HG03439 (cell line): ENCODE results near the gene RASL10A.

Source experiments
- ATAC-seq: cut with Tn5 transposase; IDR thresholded peaks from one replicate; pipeline ENCODE4 v1.9.1; 2021; ENCODE audit warnings: mild to moderate bottlenecking, moderate library complexity; ENCODE audit not compliant: unreplicated experiment

Gene RASL10A

DNA sequence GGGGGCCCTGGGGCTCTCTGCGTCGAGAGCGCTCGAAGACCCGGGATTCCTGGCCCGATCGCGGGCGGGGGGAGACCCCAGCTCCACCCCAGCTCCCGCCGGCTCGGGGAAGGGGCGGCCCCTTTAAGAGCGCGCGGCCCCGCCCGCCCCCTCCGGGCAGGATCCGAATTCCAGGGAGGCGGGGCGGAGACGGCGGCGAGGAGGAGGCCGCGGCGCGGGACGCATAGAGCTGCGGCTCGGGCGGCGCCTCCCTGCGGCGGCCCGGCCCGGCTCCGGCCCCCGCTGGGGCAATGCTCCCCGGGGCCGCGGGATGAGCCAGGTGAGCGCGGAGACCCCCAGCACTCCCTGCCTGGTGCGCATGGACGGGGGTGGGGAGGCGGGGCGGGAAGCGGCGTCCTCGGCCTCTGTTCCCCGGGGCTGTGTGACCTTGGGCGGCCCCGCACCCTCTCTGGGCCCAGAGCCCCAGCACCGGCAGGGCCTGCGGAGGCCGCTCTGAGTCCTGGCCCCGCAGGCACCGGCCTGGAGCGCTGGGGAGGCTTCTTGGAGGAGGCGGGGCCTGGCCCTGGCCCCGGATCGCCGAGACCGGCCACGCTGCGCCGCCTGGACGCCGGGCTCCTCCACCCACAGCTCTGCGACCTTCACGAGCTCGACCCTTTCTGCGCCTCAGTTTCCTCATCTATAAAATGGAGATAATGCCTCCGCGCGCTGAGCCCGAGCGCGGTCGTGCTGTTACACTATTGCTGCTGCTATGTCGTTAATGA, 8.5 kb downstream of the RASL10A start:
- no peak for ATAC-seq

DNA sequence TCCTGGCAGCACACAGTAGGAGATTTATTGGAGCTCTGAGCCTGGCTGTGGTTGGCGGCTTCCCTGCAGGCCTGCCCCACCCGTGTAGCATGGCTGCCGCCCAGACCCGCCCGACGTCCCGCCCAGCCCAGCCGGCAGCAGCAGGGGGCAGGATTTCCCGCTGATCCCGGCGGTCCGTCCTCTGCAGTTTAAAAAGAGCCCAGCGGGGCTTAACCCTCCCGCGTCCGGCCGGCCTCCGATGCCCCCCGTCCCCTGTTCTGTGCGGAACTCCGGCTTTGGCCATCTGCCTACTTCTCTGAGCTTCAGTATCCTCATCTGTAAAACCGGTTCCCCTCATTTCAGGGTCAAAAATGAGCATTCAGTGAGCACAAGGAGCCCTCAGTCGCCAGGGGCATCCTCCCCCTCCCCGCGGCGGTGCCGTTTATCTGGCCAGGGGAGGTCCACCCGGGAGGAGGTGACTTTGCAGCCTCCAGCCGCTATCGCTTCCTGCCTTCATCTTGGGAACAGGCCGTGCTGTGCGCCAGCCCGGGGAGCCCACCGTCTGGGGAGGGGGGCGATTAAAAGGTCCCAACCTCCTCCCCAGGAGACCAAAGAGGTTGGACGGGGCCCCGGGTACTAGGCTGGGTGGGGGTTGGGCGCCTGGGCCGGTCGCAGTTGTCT, 9.2 kb downstream of the RASL10A start, which contains the start of gene GAS2L1:
TSS of gene GAS2L1 (plus strand) at position 476 of the 660 bp plus-strand sequence. CDS start 1,456 bp downstream, outside the sequence.
- no peak for ATAC-seq

GRCh38 chr22:29305836-29306174, 9.7 kb downstream of the RASL10A start:
- ATAC-seq, result no peak

GRCh38 chr22:29302681-29303465, 12.6 kb downstream of the RASL10A start:
- no peak for ATAC-seq

GRCh38 chr22:29302402-29302680, 13.2 kb downstream of the RASL10A start:
- no peak for ATAC-seq

- ATAC-seq, result no peak
Measured at GRCh38 chr22:29301716-29302401, 13.6 kb downstream of the RASL10A start.

DNA sequence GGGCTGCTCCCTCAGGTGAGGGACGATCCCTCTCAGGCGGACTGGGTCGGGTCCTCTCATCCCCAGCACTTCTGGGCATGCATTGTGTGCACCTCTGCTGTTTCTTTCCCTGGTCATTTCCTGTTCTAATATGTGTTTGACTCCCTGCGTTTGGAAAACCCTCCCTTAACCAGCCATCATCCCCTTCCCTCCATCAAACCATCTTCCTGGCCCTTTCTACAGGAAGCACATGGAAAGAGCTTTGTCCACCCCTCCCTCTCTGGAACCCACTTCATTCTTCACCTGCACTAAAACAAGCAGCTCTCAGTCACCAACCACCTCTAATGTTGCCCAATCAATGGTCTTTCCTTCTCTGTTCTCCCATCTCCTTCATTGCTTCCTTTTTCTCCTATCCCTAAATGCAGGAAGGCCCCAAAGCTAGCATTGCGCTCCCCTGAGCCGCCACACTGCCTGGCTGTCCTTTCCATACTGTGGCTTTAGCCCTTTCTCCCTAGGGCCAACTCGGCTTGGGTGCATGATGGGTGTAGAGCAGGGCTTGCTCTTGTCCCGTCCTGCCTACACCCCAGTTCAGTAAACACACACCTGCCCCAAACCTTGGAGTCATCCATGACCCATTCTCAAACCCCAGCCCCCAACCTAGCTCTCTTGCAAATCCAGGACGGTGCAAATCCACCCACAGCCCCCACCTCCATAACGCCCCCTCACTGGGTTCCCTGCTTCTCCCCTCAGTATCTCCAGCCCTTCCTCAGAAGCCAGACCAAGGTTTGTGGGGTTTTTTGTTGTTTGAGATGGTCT, 14.5 kb downstream of the RASL10A start:
- ATAC-seq, result no peak

DNA sequence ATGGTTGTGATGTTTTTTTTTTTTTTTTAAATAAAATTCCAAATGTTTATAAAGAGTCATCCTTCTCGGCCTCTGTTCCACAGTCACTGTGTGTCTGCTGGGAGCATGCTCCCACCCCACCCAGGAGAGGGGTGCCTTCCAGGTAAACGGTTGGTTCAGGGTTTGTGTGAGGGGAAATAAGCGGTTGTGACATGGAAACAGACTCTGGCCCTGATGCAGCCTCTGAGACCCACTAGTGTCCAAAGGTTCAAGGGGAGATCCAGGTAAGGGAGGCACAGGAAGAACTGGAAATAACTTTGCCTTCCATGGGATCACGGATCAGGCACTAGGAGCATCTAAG, 15.1 kb downstream of the RASL10A start:
- no peak for ATAC-seq

DNA sequence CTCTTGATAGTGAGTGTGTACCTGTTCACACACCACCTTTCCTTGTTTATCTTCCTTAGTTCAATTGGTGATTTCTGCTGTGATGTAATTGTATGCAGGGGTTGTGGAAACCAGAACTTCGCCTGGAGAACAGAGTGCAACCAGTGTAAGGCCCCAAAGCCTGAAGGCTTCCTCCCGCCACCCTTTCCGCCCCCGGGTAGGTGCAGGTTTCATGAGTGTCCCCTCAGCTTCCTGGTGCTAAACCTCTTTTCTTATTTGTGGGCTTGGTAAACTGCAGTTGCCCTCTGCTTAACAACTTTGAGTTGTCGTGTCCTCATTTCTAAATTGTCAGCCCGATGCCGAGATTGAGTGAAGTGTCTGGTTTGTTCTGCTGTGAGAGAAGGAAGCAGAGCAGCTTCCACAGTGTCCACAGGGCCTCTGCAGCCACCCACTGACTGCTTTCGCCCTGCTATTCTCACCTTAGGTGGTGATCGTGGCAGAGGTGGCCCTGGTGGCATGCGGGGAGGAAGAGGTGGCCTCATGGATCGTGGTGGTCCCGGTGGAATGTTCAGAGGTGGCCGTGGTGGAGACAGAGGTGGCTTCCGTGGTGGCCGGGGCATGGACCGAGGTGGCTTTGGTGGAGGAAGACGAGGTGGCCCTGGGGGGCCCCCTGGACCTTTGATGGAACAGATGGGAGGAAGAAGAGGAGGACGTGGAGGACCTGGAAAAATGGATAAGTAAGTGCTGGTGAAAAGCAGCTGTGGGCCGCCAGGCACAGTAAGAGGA, 16.2 kb downstream of the RASL10A start:
- no peak for ATAC-seq

DNA sequence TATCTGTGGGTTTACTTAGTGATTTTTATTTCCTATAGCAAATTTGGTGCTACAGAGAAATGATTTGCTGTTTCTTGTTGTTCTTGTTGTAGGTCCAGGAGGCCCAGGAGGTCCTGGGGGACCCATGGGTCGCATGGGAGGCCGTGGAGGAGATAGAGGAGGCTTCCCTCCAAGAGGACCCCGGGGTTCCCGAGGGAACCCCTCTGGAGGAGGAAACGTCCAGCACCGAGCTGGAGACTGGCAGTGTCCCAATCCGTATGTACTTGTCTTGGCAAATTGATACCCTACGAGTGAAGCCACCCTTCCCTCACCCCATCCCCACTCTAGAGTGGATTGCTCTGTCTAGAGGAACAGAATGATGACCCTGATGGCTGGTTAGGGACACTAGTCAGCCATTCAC, 16.9 kb downstream of the RASL10A start:
- ATAC-seq, result no peak

DNA sequence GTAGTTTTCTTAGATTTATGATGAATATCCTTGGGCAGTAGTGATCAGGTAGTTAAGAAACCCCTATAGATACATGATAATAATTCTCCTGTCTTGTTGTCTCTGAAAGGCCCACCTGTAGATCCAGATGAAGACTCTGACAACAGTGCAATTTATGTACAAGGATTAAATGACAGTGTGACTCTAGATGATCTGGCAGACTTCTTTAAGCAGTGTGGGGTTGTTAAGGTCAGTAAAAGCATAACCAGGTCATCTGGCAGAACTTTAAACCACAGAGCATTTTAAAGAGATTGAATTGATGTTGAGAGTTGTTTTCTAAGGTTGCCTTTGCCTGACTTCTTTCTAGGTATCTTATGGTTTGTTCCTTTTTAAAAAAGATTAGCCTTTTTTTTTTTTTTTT, 23.1 kb downstream of the RASL10A start:
- ATAC-seq, result no peak

- no peak for ATAC-seq
Measured at GRCh38 chr22:29291215-29291614, 24.3 kb downstream of the RASL10A start.

- no peak for ATAC-seq
Measured at GRCh38 chr22:29290061-29290460, 25.4 kb downstream of the RASL10A start.

DNA sequence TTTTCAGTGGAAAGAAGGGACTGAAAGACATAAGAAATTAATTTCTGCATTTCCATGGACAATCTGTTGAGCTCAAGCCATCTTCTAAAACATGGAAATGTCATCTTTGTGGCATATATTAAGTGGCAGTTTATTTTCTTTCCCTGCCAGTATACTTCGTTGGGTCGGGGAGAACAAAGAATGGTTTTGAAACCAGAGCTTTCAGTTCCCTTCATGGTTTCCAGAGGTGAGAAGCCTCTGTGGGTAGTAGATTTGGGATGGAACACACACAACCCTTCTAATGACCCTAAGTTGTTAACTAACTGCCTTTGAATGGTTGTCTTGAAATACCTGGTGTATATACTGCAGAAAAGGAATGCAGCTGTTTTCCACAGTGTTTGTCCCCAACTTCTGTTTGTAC, 26.7 kb downstream of the RASL10A start:
- no peak for ATAC-seq

GRCh38 chr22:29284196-29284595, 31.3 kb downstream of the RASL10A start:
- no peak for ATAC-seq

GRCh38 chr22:29277927-29278326, 37.6 kb downstream of the RASL10A start:
- no peak for ATAC-seq

GRCh38 chr22:29275819-29276565, 39.5 kb downstream of the RASL10A start:
- no peak for ATAC-seq

- ATAC-seq, result no peak
Measured at GRCh38 chr22:29275167-29275566, 40.3 kb downstream of the RASL10A start.

DNA sequence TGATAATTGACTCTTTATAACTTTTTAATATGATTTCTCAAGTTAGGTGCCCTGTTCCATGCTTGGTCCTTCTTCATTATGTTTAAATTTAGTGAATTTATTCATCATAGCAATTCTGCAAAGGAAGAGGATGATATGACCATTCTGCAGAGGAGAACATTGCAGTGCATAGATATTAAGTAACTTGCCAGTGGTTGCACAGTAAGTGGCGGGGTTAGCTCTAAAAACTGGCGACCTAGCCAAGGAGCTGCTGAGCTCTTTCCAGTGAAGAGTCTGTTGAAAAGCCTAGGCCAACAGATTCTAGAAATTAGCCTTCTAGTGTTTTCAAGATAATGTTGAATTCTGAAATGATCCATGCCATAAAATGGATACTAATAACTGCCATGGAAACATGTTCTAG, 42.9 kb downstream of the RASL10A start:
- ATAC-seq, result no peak
